CD4-positive, alpha-beta T cell treated with Interleukin-15 for 1 hour (primary cell): ENCODE data around the gene BAZ1A.
"Not testable (repeated sequence)": the region's sequence is repeated elsewhere in the genome, so short reads cannot be mapped to it uniquely, and the experiment has no call there.

Source experiments
- DNase-seq: peaks from one replicate; pipeline ENCODE4 v3.0.0-alpha.2; 2020

The BAZ1A gene

GRCh38 chr14:34851395-34851794 is 23.8 kb downstream of the BAZ1A start:
- DNase-seq = no peak

DNA sequence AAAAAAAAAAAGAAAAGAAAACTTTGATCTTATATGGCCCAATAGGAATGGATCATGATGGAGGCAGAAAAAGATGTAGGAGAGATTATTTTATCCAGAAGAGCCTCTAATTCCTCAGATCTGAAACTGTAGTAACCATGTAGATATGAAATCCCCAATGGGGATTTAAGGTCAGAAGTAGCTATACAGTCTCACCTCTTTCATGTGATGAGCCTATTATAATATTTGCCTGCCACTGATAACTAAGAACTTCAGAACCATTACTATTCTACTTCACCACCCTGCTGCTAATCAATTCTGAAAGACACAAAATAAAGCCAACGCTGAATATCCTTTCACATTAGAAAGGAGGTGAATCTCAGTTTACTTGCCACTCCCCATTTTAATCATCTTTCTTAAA is 29.3 kb downstream of the BAZ1A start:
- DNase-seq = no peak

DNA sequence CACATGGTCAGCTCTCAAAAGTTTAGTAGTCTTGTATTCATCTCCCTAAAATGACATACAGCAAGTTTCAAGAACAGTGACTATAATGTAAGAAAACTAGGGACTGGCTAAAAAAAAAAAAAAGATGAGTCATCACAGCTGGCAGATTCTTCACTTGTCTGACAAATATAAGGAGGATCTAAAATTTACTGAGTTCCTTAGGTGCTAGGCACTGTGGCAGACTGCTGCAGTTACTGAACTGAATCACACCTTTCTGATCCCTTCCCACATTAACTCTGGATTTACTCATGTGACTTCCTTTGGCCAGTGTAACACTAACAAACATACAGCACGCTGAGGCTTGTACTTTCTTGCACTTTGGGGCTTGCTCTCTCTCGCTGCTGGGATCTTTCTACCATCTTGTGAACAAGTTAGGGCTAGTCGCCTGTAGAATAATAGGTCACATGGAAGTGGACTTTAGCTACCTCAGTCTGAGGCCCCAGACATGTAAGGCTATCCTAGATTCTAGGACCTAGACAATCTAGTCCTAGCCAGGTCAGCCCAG is 32.1 kb downstream of the BAZ1A start:
- DNase-seq = no peak

DNA sequence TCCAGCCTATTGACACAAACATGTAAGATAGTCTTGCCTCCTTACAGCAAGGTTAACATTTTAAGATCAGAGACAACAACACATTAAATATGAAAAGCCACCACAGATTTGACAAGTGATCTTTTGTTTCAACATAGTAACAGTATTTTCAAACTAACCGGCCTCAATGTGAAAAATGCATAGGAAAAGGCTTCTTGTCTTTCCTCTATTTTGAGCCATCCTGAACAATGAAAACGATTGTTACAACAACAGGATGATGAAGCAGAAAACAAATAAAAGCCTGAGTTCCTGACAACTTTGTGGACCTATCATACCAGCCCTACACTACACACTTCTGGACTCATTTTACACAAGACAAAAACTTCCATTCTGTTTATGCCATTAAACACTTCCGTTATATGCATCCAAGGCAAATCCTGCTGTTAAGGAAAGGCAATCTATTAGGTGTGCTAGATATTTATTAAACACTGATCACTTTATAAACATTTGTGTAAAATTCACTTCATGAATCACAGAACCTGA is 37.3 kb downstream of the BAZ1A start:
- DNase-seq = no peak

DNA sequence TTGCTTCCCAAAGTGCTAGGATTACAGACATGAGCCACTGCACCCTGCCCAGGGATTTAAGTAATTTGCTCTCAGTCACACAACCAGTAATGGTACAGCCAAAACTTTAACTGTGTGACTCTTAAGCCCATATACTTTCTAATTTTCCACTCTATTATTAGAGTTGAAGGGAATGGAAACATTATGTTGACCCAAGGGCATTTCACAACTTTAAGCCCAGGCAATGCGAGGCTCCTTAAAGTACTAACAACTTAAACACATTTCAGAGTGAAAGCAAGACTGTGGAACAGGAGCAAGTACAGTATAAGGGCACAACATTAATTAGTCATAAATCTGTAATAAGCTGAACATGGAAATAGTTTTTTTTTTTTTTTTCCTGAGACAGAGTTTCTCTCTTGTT is 39.8 kb downstream of the BAZ1A start:
- no peak for DNase-seq

DNA sequence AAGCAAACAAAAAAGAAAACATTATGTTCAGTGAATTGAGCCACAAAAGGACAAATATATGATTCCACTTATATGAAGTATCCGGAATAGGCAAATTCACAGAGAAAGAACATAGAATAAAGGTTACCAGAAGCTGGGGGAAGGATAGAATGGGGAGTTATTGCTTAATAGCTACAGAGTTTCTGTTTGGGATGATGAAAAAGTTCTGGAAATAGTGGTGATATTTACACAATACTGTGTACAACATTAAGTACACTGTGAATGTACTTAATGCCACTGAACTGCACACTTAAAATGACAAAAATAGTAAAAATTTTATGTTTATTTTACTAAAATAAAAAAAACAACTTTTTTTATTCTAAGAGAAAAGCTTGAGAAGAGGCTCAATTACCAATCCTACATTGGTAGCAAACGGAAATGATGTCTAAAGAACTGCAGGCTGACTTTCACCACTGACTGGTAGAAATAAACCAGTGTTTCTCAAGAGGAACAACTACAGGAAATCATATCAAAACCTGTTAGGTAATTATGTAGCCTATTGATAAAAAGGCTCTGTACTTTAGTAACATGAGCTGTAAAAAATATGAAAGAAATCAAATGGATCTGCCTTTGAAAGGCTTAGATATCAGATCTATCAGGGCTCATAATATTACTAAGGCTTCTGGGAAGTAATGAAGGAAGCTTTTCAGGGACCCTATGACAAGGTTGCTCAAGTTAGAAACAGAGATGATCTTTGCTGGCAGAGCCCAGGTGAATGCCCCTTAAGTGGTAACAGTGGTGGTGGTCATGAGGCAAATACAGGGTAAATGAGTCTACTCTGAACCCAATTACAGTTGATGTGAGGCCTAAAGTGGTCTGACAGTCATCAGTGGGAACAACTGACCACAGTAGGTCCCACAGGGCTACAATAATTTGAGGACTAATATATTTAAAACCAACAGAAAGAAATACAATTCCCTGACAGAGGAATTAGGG is 41.3 kb downstream of the BAZ1A start:
- DNase-seq = no peak

DNA sequence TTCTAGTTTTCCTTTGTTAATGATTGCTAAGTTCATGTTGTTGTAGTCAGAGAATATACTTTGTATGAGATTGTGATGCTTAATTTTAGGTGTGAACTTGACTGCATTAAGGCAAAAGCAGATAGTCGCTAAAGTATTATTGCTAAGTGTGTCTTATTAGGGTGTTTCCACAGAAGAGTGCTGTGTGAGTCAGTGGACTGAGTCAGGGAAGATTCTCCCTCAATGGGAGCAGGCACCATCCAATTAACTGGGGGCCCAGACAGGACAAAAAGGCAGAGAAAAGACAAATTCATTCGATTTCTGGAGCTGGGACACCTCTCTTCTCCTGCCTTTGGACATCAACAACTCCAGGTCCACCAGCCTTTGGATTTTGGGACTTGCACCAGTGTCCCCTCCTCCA is 48.5 kb downstream of the BAZ1A start:
- no peak for DNase-seq

DNA sequence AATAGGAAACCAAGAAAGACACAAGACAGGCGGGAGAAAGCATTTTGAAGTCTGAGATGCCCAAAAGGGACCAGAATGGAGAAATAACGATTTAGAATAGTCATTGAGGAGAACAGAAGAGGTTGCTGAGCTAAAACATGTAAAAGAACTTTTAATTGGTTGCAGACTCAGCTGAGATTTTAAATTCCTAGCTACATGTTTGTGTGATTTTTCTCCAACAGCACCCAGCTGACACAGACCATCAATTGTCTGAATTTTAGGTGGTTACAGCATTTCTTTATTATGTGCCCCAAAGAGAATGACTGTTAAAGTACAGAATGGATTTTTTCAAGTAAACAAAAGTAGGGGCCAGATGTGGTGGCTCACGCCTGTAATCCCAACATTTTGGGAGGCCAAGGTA is 50.3 kb downstream of the BAZ1A start:
- no peak for DNase-seq

DNA sequence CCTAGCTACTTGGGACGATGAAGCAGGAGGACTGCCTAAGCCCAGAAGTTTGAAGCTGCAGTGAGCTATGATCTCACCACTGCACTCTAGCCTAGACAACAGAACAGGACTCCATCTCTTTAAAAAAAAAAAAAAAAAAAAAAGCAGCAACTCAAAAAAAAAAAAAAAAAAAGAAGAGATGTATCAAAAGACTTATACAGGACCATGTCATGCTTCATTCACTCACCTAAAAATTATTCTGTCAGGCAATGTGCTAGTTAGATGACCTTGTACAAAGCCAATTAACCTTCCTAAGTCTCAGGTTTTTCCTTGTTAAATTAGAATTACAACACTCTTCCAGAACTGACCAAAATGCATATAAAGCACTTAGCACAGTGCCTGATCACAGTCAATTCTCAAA is 50.9 kb downstream of the BAZ1A start:
- no peak for DNase-seq

DNA sequence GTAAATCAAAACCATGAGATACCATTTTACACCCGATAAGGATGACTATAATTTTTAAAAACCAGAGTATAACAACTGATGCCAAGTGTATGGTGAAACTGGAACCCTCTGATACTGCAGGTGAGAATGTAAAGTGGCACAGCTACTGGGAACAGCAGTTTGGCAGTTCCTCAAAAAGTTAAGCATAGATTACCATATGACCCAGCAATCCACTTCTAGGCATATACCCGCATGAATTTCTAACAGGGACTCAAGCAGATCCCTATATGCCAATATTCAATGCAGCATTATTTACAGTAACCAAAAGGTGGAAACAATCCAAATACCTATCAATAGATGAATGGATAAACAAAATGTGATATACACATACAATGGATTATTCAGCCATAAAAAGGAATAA is 57.4 kb downstream of the BAZ1A start:
- no peak for DNase-seq

- DNase-seq = no peak
These were observed 65.1 kb downstream of the BAZ1A start for GRCh38 chr14:34810028-34810427.

DNA sequence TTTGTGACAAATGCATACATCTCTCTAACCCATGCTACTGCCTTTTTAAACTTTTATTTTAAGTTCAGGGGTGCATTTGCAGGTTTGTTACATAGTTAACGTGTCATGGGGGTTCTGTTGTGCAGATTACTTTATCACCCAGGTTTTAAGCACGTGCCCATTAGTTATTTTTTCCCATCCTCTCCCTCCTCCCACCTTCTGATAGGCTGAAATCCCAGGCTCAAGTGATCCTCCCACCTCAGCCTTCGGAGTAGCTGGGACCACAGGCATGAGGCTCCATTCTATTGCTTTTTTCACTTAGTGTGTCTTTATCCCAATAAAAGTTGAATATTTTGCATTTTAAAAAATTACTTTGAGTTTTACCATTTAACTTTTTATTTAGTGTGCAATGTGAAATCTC is 68.9 kb downstream of the BAZ1A start:
- DNase-seq = no peak

DNA sequence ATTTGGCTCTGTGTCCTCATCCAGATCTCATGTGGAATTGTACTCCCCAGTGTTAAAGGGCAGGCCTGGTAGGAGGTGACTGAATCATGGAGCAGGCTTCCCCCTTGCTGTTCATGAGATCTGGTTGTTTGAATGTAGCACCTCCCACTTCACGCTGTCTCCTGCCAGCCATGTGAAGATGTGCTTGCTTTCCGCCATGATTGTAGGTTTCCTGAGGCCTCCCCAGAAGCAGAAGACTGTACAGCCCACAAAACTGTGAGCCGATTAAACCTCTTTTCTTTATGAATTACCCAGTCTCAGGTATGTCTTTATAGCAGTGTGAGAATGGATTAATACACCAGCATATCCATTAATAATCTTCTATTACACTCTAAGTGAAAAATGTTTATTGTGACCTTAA is 70.2 kb downstream of the BAZ1A start:
- DNase-seq = no peak

DNA sequence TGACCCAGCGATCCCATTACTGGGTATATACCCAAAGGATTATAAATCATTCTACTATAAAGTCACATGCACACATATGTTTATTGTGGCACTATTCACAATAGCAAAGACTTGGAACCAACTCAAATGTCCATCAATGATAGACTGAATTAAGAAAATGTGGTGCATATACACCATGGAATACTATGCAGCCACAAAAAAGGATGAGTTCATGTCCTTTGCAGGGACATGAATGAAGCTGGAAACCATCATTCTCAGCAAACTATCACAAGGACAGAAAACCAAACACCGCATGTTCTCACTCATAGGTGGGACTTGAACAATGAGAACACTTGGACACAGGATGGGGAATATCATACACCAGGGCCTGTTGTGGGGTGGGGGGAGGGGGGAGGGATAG is 76.3 kb downstream of the BAZ1A start:
- DNase-seq = not testable (repeated sequence)

DNA sequence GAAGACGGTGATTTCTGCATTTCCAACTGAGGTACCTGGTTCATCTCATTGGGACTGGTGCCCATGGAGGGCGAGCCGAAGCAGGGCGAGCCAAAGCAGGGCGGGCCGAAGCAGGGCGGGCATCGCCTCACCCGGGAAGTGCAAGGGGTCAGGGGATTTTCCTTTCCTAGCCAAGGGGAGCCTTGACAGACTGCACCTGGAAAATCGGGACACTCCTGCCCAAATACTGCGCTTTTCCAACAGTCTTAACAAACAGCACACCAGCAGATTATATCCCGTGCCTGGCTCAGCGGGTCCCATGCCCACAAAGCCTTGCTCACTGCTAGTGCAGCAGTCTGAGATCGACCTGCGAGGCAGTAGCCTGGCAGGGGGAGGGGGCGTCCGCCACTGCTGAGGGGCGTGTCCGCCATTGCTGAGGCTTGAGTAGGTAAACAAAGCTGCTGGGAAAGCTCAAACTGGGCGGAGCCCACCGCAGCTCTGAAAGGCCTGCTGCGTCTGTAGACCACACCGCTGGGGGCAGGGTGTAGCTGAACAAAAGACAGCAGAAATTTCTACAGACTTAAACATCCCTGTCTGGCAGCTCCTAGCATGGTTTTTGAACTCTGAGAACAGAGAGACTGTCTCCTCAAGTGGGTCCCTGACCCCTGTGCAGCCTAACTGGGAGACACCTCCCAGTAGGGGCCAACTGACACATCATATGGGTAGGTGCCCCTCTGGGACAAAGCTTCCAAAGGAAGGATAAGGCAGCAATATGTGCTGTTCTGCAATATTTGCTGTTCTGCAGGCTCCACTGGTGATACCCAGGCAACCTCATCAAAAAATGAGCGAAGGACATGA is 77.2 kb downstream of the BAZ1A start:
- no peak for DNase-seq

DNA sequence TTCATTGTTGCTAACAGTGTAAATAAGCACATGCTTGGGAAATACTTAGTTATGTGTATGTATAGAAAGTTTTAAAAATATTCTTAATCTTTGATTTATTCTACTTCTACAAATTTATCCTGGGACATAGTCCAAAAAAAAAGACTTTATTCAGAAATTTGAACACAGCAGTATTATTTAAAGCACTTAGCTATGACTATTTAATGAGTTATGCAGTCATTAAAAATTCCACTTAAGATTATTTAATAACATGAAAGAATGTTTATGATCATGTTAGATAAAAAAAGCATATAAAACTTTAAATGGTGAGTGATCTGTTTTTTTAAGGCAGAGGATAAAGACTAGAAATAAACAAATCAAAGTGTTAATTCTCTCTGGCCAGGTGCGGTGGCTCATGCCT is 78.3 kb downstream of the BAZ1A start:
- no peak for DNase-seq

DNA sequence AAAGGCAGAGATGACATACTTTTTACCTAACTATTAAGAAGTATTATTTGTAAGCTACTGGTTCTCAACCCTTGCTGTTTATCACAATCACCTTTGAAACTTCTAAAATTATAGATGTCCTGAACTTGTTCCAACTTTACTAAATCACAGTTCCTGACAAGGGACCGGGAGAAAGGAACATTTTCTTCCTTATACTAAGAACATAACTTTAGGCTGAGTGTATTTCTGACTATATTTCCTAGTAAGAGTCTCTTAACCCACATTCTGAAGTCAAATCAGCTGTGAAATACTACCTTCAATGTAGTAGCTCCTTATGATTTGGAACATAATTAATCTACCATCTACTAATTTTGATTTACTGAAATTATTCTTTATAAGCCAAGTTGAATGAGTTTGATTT is 80.2 kb downstream of the BAZ1A start:
- no peak for DNase-seq

DNA sequence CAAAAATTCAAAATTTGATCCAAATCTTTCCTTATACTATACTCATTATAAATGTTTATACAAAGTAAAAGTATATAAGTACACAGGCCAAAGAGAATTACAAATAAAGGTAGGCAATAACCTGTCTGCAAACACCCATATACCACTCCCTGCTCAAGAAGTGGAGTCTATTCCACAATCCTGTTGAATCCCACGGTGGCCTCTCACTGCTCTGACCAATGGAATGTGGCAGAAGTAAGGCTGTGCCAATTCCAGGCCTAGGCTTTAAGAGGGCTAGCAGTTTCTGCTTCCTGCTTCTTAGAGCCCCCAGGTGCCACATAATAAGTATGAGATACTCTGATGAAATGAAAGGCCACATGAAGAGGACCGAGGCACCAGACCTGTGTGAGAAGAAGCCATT is 80.9 kb downstream of the BAZ1A start:
- no peak for DNase-seq

GRCh38 chr14:34792598-34792997 is 82.6 kb downstream of the BAZ1A start:
- no peak for DNase-seq

GRCh38 chr14:34785223-34786006 is 89.7 kb downstream of the BAZ1A start:
- DNase-seq = no peak

- DNase-seq = no peak
These were observed 93.1 kb downstream of the BAZ1A start for GRCh38 chr14:34782031-34782430.

DNA sequence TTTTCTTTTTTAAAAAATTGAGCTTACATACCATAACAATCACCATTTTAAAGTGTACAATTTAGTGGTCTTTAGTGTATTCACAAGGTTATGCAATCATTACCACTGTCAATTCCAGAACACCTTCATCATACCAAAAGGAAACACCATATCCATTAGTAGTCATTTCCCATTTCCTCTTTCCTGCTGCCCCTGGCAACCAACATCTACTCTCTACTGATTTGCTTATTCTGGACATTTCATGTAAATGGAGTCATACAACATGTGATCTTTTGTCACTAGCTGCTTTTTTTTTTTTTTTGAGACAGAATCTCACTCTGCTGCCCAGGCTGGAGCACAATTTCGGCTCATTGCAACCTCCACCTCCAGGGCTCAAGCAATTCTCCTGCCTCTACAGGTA is 93.9 kb downstream of the BAZ1A start:
- no peak for DNase-seq

- no peak for DNase-seq
These were observed 94.5 kb downstream of the BAZ1A start for GRCh38 chr14:34780646-34781045.
